SK-N-SH (cell line): ENCODE results near the gene ERMN. TPM values are rescaled to one million over a fixed set of nuclear protein-coding genes. Genes with fewer than 3 reads are reported as not detected.

Experiments used
- CTCF ChIA-PET: fragments of 300-600, 350-600 bp; formaldehyde crosslinking; extraction: SDS; loops from one replicate; lab custom pipeline; 2021; lab: Yijun Ruan, JAX
- POLR2A ChIA-PET: fragments of 350-600 bp; sonication (Branson Sonifier 250); formaldehyde crosslinking; extraction: SDS; loops from one replicate; lab custom pipeline; 2020; ENCODE audit warnings: antibody characterized with exemption, inconsistent platforms; lab: Yijun Ruan, JAX
- DNase-seq: peaks from one replicate; pipeline ENCODE4 v3.0.0; 2012
- H2AFZ ChIP-seq: fragments of 200-600 bp; sonication (generic); 2 replicates; pipeline ENCODE4 v1.8.1; 2016; ENCODE audit warnings: antibody characterized with exemption, mild to moderate bottlenecking, low read depth
- H3F3A ChIP-seq: fragments of 200-600 bp; sonication (generic); replicated peaks from 2 replicates; pipeline ENCODE3; 2016; ENCODE audit warnings: antibody characterized with exemption, mild to moderate bottlenecking; ENCODE audit not compliant: insufficient read depth
- H3K27ac ChIP-seq, 2 experiments: fragments of 200-500 bp in 1 of 2; fragments of 200-600 bp in 1 of 2; sonication (Bioruptor generic) in 1 of 2; sonication (generic), shearing (Covaris generic) in 1 of 2; 2 replicates each; pipeline versions ENCODE4 v1.5.1 to v1.6.1; 2014 to 2016; ENCODE audit warnings: low read depth in 2 of 2, inconsistent platforms in 1 of 2, low read length in 1 of 2, mild to moderate bottlenecking in 1 of 2, mixed read lengths in 1 of 2
- H3K27me3 ChIP-seq: fragments of 200-600 bp; sonication (generic), shearing (Covaris generic); 2 replicates; pipeline ENCODE4 v1.6.1; 2016; ENCODE audit warnings: mixed run types; ENCODE audit not compliant: insufficient read depth
- H3K36me3 ChIP-seq, 2 experiments: fragments of 200-500 bp in 1 of 2; fragments of 200-600 bp in 1 of 2; sonication (Bioruptor generic) in 1 of 2; sonication (generic) in 1 of 2; replicated peaks in 1 of 2; 2 replicates each; pipeline versions ENCODE3 to v1.5.1; 2014 to 2016; ENCODE audit warnings: low read length in 1 of 2, mild to moderate bottlenecking in 1 of 2; ENCODE audit not compliant: insufficient read depth in 2 of 2, control insufficient read depth in 1 of 2
- H3K4me1 ChIP-seq, 2 experiments: fragments of 200-500 bp in 1 of 2; fragments of 200-600 bp in 1 of 2; sonication (Bioruptor generic) in 1 of 2; sonication (generic), shearing (Covaris generic) in 1 of 2; 2 replicates each; pipeline versions ENCODE4 v1.5.1 to v1.6.1; 2014 to 2016; ENCODE audit warnings: low read depth in 1 of 2, low read length in 1 of 2, mixed run types in 1 of 2; ENCODE audit not compliant: insufficient read depth in 2 of 2, control insufficient read depth in 1 of 2
- H3K4me2 ChIP-seq: fragments of 200-600 bp; sonication (generic), shearing (Covaris generic); 2 replicates; pipeline ENCODE4 v1.6.1; 2017; ENCODE audit warnings: mixed run types
- H3K4me3 ChIP-seq, 2 experiments: fragments of 200-500 bp in 1 of 2; fragments of 200-600 bp in 1 of 2; sonication (Bioruptor generic) in 1 of 2; sonication (generic), shearing (Covaris generic) in 1 of 2; 2 replicates each; pipeline versions ENCODE4 v1.5.1 to v1.8.1; 2014 to 2016; ENCODE audit warnings: low read depth in 2 of 2, inconsistent platforms in 1 of 2, low read length in 1 of 2, mild to moderate bottlenecking in 1 of 2, mixed read lengths in 1 of 2, moderate library complexity in 1 of 2
- H3K79me2 ChIP-seq: fragments of 200-600 bp; sonication (generic); 2 replicates; pipeline ENCODE4 v1.8.1; 2017; ENCODE audit warnings: mild to moderate bottlenecking; ENCODE audit not compliant: insufficient read depth
- H3K9ac ChIP-seq: fragments of 200-600 bp; sonication (generic); 2 replicates; pipeline ENCODE4 v1.6.1; 2017; ENCODE audit warnings: mixed run types
- H3K9me2 ChIP-seq: fragments of 200-600 bp; sonication (generic); 2 replicates; pipeline ENCODE4 v1.6.1; 2017; ENCODE audit warnings: mixed run types
- H3K9me3 ChIP-seq: fragments of 200-600 bp; sonication (generic); 2 replicates; pipeline ENCODE4 v1.6.1; 2017; ENCODE audit warnings: mixed run types, mild to moderate bottlenecking, moderate library complexity
- H4K20me1 ChIP-seq: fragments of 200-600 bp; sonication (generic); 2 replicates; pipeline ENCODE4 v1.6.1; 2017; ENCODE audit warnings: mild to moderate bottlenecking, mixed run types; ENCODE audit not compliant: insufficient read depth
- ELF1 ChIP-seq: IDR thresholded peaks from 2 replicates; pipeline ENCODE4 v1.4.0; 2012
- EP300 ChIP-seq, 2 experiments: IDR thresholded peaks; 2 replicates each; pipeline versions ENCODE4 v1.4.0 to v1.6.1; 2012; ENCODE audit warnings: borderline replicate concordance in 1 of 2, low read depth in 1 of 2, low read length in 1 of 2
- FOSL2 ChIP-seq: IDR thresholded peaks from 2 replicates; pipeline ENCODE4 v1.4.0; 2012; ENCODE audit warnings: low read depth, mild to moderate bottlenecking, moderate library complexity, borderline replicate concordance
- MXI1 ChIP-seq: IDR thresholded peaks from 2 replicates; pipeline ENCODE4 v1.6.1; 2012; ENCODE audit warnings: mild to moderate bottlenecking, low read depth, low read length, improper control_type of control experiment
- NFIC ChIP-seq: IDR thresholded peaks from 2 replicates; pipeline ENCODE4 v1.4.0; 2012; ENCODE audit warnings: borderline replicate concordance
- RCOR1 ChIP-seq: fragments of 150-350 bp; IDR thresholded peaks from 2 replicates; pipeline ENCODE4 v1.6.1; 2017; ENCODE audit warnings: antibody characterized with exemption, low read length
- REST ChIP-seq: IDR thresholded peaks from 2 replicates; pipeline ENCODE4 v1.6.1; 2012; ENCODE audit warnings: mild to moderate bottlenecking, low read depth, low read length, moderate library complexity
- RXRA ChIP-seq: IDR thresholded peaks from 2 replicates; pipeline ENCODE4 v1.4.0; 2012; ENCODE audit warnings: low read depth, mild to moderate bottlenecking, borderline replicate concordance
- SIN3A ChIP-seq: IDR thresholded peaks from 2 replicates; pipeline ENCODE4 v1.6.1; 2012; ENCODE audit warnings: low read depth, mild to moderate bottlenecking, low read length, moderate library complexity, borderline replicate concordance
- TEAD4 ChIP-seq: IDR thresholded peaks from 2 replicates; pipeline ENCODE4 v1.4.0; 2012; ENCODE audit warnings: mild to moderate bottlenecking, borderline replicate concordance; ENCODE audit not compliant: insufficient read depth
- YY1 ChIP-seq: IDR thresholded peaks from 2 replicates; pipeline ENCODE4 v1.4.0; 2012; ENCODE audit warnings: low read depth, mild to moderate bottlenecking
- ZBTB33 ChIP-seq: IDR thresholded peaks from 2 replicates; pipeline ENCODE4 v1.4.0; 2012; ENCODE audit warnings: low read depth, borderline replicate concordance
- WGBS: methylation state at CpG from one replicate; pipeline ENCODE4 v1.1.6; 2017; ENCODE audit warnings: low lambda C conversion rate; 5-methylcytosine and 5-hydroxymethylcytosine counted together
- polyA plus RNA-seq, 3 experiments: library from polyadenylated mRNA; depleted of rRNA; stranded (reverse); fragments of >200 nt; gene quantifications; 2 replicates each; pipeline ENCODE4 v1.2.3, GENCODE V29; 2012
- TF ChIP-seq, protein P1 (sequence below): IDR thresholded peaks from 2 replicates; pipeline ENCODE4 v1.4.0; 2012; ENCODE audit warnings: low read depth

ERMN gene
- polyA plus RNA-seq, 1 of the 3 experiments (the other 2 are of a cell fraction) = not detected

GRCh38 chr2:157339965-157340655 lies 14.5 kb upstream of the ERMN start (continued):
- TF ChIP-seq TEAD4 (no peak), FOSL2 (no peak), RCOR1 (no peak), EP300 (IDR thresholded peaks at IDR 0.05; ENCODE audit: borderline replicate concordance in 1 of 2, low read depth in 1 of 2, low read length in 1 of 2) (no peak), MXI1 (no peak)
- TF ChIP-seq, protein P1, sequence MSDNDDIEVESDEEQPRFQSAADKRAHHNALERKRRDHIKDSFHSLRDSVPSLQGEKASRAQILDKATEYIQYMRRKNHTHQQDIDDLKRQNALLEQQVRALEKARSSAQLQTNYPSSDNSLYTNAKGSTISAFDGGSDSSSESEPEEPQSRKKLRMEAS = no peak

GRCh38 chr2:157337978-157338377 lies 12.4 kb upstream of the ERMN start:
- H3K4me1 ChIP-seq = no peaks in the 10 kb centered on the region
- H3K9me3 ChIP-seq = no peaks in the 10 kb centered on the region
- H2AFZ ChIP-seq = no peak overlapping the region
- H3K27ac ChIP-seq = no peak overlapping the region
- no peak overlapping the region for H3K9ac ChIP-seq
- H3K79me2 ChIP-seq = no peaks in the 10 kb centered on the region
- H4K20me1 ChIP-seq = no peaks in the 10 kb centered on the region
- no peaks in the 10 kb centered on the region for H3F3A ChIP-seq
- POLR2A ChIA-PET = no interaction called here
- H3K36me3 ChIP-seq = no peaks in the 10 kb centered on the region
- CTCF ChIA-PET = interaction anchor here (1.6 to 8.2 kb wide), 6 partner anchors 11 to 106 kb away, joined by 4 to 123 read pairs (median 42); partner anchors contain the start of genes CYTIP and ERMN
- H3K4me2 ChIP-seq = no peak overlapping the region
- 4% methylated on average over 3 of the region's 3 CpGs for WGBS
- no peaks in the 10 kb centered on the region; the same call in 1 of the 2 replicates for H3K27me3 ChIP-seq
- H3K9me2 ChIP-seq = no peaks in the 10 kb centered on the region
- H3K4me3 ChIP-seq = no peak overlapping the region
- TF ChIP-seq RCOR1 = no peak
- TF ChIP-seq SIN3A = no peak
- no peak for TF ChIP-seq REST
- no peak for TF ChIP-seq YY1
- no peak for TF ChIP-seq MXI1
- no peak for TF ChIP-seq NFIC
- TF ChIP-seq RXRA = no peak
- no peak for TF ChIP-seq ELF1
- no peak for TF ChIP-seq ZBTB33
- DNase-seq = no peak
